ENCODE data around the gene MROH8. TPM values are rescaled to one million over a fixed set of nuclear protein-coding genes. Genes with fewer than 3 reads are reported as not detected.

Gene MROH8
- total RNA-seq, 4 donors from 2014 or later: 0.54 to 14.0 (median 3.2) TPM

GRCh38 chr20:37200376-37200775, 21.0 kb upstream of the MROH8 start:
- no peak overlapping the region for H3K4me3 ChIP-seq
- peaks cover 0 to 61% (median 3%) of the 10 kb centered on the region in 3 donors for H3K36me3 ChIP-seq
- H3K27me3 ChIP-seq: no peaks in the 10 kb centered on the region
- no peak overlapping the region for H3K27ac ChIP-seq
- no peak for TF ChIP-seq CTCF (IDR thresholded peaks at IDR 0.05)
- no peak for TF ChIP-seq POLR2A (IDR thresholded peaks at IDR 0.05)
- H3K9me3 ChIP-seq: no peaks in the 10 kb centered on the region
- no peak for DNase-seq
- peaks cover 0 to 10% (median 0%) of the 10 kb centered on the region in 4 donors for H3K4me1 ChIP-seq

- no peak overlapping the region for H3K4me3 ChIP-seq
- H3K4me1 ChIP-seq: peaks cover 0 to 10% (median 0%) of the 10 kb centered on the region in 4 donors
- TF ChIP-seq POLR2A (IDR thresholded peaks at IDR 0.05): no peak
- no peak for TF ChIP-seq CTCF (IDR thresholded peaks at IDR 0.05)
- no peak for DNase-seq
- H3K27me3 ChIP-seq: no peaks in the 10 kb centered on the region
- H3K27ac ChIP-seq: no peak overlapping the region
- H3K9me3 ChIP-seq: no peaks in the 10 kb centered on the region
- peaks cover 0 to 49% (median 3%) of the 10 kb centered on the region in 3 donors for H3K36me3 ChIP-seq
Observed at GRCh38 chr20:37198932-37199660, 19.7 kb upstream of the MROH8 start.

- DNase-seq: no peak
- Histone ChIP-seq H3K4me1 (peaks cover 0 to 17% (median 2%) of the 10 kb centered on the region in 4 donors), H3K27ac (peak overlapping the region in 1 of 4 donors; percentile 17), H3K9me3 (no peaks in the 10 kb centered on the region), H3K27me3 (no peaks in the 10 kb centered on the region), H3K4me3 (no peak overlapping the region), H3K36me3 (peaks cover 0 to 21% (median 3%) of the 10 kb centered on the region in 3 donors)
- TF ChIP-seq POLR2A (IDR thresholded peaks at IDR 0.05) (no peak), CTCF (IDR thresholded peaks at IDR 0.05) (no peak)
Observed at GRCh38 chr20:37194621-37195417, 15.5 kb upstream of the MROH8 start.

GRCh38 chr20:37193821-37194220, 14.5 kb upstream of the MROH8 start:
- Histone ChIP-seq H3K27me3 (no peaks in the 10 kb centered on the region), H3K4me1 (peaks cover 0 to 18% (median 2%) of the 10 kb centered on the region in 4 donors), H3K4me3 (no peak overlapping the region), H3K9me3 (no peaks in the 10 kb centered on the region), H3K27ac (no peak overlapping the region), H3K36me3 (peaks cover 0 to 21% (median 0%) of the 10 kb centered on the region in 3 donors)
- DNase-seq: no peak
- no peak for TF ChIP-seq CTCF (IDR thresholded peaks at IDR 0.05)
- TF ChIP-seq POLR2A (IDR thresholded peaks at IDR 0.05): no peak

GRCh38 chr20:37193226-37193625, 13.9 kb upstream of the MROH8 start:
- TF ChIP-seq POLR2A (IDR thresholded peaks at IDR 0.05): no peak
- TF ChIP-seq CTCF (IDR thresholded peaks at IDR 0.05): no peak
- Histone ChIP-seq H3K9me3 (no peaks in the 10 kb centered on the region), H3K4me3 (no peak overlapping the region), H3K36me3 (peaks cover 0 to 17% (median 0%) of the 10 kb centered on the region in 3 donors), H3K4me1 (peaks cover 0 to 18% (median 2%) of the 10 kb centered on the region in 4 donors), H3K27me3 (no peaks in the 10 kb centered on the region), H3K27ac (no peak overlapping the region)
- no peak for DNase-seq
